ENCODE results near the gene TMEM72.

TMEM72 gene

DNA sequence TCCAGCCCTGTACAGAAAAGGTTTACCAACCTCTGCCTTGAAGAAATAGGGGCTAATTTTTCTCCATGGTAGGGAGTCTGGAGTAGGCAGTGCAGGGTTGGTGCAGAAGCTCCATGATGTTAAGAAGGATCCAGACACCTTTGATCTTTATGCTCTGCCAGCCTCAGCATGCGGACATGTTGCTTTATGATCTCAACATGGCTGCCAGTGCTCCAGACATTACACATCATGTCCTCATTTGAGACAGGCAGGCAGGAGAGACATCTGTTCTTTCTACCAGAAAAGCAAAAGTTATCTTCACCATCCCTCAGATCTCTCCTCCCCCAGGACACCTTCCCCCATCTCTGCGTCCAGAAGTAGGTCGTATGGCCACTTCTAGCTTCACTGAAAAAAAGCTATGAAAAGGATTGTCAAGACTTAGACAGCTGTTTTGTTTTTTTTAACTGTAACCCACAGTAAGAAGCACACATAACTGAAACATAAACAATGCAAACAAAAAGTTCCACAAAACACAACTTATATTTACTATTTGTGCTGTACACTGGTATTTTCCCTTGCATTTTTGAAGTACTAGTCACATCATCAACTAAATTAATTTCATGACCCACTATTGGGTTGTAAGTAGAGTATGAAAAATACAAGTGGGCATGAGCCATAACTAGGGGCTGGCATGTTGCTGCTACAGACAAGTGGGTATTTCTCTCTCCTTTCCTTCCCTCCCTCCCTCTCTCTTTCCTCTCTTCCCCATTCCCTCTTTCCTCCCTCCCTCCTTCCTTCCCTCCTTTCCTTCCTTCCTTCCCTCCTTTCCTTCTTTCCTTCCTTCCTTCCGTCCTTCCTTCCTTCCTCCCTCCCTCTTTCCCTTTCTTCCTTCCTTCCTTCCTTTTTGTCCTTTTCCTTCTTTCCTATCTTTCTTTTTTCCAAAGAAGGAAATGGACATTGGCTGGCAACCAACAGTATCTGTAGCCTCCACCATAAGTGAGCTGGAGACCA is 45.9 kb downstream of the TMEM72 start:
- DNase-seq = no peak

DNA sequence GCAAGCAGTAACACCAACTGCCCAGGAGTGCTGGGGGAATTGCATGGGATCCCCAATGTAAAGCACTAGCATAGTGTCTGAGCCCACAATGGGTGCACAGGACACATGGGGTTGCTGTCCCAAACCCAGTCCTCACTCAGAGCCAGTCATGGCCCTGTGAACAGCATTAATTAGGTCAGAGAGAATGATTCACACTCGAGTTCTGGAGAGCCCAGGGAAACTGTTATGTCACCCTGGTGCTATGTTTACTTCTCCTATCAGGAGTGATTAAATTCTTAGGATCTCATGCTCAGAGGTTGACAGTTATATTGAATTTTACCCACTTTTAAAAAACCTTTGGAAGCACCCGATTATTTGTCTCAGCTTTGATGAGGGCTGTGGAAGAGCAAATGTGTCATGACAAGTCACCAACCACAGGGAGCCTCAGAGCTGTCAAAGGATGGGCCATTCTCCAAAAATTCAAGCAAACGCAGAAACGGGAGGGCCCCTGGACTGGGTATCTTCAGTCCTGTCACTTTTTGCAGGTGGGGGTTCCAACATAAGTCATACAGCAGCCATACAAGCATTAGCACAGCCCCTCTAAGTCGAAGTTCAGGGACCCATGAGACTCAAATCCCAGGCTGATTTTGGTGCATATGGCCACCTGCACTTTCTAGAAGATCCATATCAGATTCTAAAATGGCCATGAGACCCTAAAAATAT is 47.2 kb downstream of the TMEM72 start:
- no peak for DNase-seq

DNA sequence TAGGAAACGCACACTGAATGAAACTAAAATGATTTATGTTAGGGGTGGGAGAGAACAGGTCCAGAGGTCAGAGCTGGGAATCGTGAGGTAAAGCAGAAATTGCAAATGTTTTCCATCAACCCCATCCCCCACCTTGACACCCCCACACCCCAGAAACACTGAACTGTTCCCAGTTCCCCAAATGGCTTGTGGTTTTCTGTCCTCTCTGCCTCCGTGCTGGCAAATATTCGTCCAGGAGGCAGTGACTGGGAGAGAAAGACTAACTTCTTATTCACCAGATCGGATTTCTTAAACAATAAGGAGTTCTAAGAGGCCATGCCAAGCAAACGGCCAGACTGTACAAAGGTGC is 47.7 kb downstream of the TMEM72 start:
- DNase-seq = no peak

DNA sequence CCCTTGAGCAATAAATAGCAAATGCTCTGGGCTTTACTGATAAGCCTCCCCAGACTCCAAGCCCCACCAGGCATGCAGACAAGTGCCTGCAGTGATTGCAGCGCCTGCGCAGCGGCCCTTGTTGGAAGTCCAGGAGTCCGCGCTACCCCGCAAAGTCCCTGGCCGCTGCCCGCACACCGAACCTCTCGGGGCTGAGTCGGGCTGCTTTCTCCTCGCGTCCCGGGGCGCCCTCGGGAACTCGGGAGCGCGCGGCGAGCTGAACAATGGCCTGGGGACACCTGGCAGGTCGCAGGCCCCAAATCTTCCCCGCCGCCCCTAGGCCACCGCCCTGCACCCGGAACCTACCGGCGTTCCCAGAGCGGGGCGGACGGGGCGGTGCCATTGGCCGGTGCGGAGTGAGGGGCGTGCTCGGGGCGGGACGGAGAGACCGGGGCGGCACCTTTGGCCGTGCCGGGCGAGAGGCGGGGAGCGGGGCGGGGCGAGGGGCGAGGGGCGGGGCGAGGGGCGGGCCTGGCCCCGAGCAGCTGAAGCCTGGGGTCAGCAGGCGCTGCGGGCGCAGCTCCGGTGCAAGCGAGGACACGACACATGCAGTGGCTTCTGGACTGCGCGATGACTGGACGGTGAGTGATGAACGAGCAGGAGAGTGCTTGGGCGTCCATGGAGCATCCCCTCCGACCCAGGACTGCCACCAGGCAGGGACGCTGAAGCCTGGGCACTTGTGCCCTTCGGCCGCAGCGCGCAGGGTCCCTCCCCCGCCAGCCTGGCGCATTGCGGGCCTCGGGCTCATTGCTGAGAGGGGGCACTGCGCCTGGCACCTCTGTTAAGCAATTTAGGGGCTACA is 48.3 kb downstream of the TMEM72 start, which contains the start of gene RASSF4:
RASSF4 (plus strand) TSS at position 556 of the 841 bp plus-strand sequence. CDS start 10,401 bp downstream, outside the sequence.
- peak; percentile 84 for DNase-seq

DNA sequence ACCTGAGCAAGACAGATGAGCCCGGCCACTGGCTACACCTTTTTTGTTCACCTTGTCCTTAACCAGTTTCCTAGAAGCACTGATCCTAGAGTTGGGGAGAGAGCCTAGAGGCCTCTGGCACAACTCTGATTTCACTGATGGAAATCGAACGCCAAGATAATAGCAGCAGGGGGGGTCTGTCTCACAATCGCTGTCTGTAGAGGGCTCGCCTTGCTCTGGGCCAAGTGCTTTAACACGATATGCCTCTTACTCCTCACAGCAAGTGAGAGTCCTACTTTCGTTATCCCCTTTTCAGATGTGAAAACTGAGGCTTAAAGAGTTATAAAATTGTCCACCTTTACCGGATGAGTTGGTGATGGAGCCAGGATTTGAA is 48.9 kb downstream of the TMEM72 start:
- no peak for DNase-seq

DNA sequence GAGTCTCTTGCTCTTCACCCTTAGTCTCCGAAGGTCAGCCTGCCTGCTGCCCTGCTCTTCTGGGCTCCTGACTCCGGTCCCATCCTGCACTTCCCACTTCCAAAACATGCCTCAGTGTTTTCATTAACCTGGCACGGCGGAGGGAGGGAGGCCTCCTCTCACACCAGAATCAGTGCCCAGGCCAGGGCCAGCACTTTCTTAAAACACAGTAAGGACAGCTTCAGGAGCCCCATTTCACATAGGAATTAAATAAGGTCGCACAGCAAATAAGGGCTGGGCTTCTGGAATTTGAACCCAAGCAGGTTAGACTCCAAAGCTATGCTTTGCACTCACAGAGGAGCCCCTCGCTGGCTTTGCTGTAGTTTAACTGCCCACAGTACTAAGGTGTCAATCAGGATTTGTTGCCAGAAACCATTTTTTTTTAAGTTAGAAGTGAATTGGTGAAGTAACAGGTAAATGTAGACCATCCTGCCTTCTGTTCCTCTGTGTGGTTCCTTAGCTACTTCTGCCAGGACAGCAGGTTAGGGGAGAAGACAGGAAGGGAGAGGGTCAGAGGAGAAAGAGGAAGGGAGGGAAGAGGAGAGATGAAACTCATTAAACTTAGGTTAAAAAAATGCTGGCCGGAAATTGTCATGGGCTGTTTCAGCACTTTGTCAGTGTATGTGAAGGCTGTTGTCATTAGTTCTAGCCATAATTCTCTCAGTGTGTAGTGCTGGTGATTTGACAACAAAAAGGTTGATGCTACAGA is 49.5 kb downstream of the TMEM72 start:
- no peak for DNase-seq

DNA sequence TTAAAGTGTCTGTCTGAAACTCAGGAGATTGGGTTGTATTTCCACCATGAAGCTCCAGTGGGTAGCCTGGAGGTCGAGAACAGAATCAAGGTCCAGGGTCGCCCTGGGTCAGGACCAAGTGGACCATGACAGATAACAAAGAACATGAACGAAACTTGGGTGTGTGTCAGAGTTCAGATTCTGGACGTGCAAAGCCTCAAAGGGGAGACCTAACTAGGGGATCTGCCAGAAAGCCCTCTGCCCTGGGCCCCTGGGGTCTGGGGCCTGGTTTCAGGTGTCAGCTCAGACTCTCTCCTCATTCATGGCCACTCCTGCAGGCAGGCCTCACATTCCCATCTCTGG is 50.1 kb downstream of the TMEM72 start:
- DNase-seq = no peak

DNA sequence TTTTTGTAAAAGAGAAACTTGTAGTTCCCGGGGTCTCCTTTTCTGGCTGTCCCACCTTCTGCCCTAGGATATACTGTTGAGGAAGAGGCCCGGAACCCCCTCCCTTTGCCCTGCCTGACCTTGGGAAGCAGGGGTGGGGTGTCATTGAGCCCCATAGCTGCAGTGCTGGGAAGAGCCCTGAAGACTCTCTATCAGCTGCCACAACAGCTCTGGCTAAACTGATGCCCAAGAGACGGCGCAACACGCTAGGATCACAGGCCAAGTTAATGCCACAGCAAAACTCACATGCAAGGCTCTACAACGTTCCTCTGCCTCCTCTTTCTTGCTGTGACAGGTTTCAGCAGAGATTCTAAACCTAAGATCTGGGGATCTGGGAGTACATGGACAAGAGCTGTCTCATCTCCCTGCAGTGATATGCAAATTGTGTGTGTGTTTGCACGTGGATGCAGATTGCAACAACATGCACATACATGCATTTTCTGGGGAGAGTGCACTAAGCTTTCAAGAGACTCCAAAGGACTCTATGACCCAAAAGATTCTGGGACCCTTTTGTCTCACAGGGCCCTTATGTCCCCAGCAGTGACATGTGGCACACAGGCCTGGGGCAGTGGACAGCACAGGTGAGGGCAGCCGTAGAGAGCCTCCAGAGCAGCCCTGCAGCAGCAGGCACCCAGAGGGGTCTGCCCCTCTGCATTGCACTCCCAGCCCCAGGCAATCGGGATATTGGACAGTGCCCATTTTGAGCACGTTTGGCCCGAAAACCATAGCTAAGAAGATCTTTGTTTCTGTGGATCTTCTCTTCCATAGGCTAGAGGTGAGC is 51.0 kb downstream of the TMEM72 start:
- DNase-seq = no peak

DNA sequence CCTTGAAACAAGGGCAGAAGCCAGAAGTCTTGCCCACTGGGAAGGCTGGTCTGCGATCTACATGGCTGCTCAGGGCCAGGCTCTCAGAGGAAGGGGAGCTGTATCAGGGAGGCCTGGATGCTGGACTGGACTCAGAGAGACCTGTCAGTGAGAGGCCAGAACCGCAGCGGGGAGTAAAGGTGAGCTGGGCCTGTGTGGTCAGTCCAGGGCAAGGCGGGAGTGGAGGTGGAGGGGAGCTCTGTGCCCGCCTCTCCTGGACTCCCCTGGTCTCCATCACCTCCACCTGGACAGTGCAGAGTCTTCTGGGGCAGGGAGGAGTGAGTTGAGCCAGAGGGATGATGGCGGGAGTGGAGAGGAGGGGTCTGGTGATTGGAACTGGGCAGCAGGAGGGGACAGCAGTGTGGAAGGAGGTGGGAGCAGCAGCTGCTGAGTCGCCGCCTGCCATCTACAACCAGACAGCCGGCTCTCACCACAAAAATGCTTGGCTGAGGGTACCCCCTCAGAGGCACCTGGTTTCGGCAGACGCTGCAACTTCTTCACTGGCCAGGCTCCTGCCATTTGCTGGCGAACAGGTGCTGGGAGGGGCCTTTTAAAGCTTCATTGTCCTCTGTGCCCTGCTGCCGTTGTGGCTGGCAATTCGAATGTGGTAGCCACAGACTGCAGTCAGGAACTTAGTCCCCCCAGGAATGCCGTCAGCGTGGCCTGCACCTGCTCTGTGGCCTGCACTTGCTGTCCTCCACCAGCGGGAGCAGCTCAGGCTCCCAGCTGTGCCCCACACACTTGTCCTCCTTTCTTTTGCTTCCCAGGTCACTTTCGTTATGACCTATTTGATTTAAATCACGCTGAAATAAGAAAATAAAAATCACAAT is 52.0 kb downstream of the TMEM72 start:
- no peak for DNase-seq

DNA sequence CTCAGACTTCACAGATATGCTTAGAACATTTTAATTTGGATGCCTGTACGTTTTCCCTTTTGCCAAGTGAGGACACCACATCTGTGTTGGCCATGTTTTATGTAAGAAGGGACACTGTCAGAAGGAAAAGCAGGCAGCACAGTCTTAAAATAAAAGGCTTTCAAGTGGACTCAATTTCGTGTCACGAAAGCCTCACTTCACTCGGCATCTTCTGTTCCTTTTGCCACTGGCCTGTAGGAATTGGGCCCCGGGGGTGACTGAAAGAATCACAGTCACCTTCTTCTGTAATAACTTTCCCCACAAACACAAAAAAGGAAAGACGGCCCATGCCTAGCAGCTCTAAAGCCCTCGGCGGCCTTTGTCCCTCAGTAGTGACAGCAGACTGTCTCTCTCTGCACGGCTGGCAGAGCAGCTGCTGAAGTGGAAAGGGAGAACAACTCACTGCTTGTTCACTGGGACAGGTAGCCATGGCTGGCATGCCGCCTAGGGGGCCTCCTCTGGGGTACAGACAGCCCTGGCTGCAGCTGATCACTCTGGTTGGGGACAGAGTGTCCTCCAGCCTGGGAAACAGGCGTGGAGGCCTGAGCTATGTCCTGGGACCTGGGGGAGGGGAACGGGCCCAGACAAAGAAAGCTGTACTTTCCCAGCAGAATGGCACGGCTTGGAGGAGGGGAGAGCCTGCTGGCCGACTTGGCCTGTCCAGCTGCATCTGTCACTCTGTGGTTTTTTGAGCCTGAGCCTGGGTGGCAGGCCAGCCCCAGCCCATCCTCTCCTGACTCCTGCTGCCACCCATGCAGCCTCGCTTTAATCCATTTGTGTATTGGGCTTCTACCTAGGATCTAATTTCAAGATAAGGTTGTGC is 52.9 kb downstream of the TMEM72 start:
- no peak for DNase-seq

DNA sequence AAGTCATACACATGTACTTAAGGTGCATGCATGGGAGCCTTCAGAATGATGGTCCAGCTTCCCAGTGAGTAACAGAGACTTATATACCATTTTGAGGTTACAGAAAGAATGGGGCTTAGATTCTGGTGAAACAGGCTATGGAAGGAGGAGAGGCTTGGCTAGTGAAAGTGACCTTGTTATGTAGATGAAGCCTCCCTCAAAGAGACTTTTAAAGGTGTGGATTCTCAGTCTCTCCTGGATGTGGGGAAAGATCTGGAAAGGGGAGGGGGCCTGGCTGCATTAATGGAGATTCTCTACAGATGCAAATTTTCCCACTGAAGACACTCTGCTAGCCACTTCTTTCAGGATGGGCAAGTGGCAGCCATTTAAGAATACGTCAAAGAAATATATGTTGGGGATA is 54.0 kb downstream of the TMEM72 start:
- DNase-seq = no peak

DNA sequence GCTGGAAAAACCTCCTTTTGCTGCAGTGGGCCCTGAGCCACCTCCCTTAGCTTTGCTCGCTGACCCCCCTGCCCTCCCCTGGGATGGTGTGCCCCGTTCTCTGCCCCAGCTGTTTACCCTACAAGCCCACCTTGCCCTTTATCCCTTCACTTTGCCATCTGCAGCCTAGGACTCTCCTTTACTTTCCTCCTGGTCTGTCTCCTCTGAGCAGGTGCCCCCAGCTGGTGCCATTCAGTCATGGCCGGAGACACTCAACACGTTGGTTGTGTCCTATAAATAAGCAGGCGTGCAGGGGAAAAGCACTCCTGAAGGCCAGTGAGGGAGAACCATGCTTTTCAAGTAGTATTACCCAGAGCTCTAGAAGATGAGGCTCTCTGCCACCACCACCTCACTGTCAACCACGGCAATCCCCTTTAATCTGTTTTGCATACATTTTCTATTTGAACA is 54.5 kb downstream of the TMEM72 start:
- no peak for DNase-seq

DNA sequence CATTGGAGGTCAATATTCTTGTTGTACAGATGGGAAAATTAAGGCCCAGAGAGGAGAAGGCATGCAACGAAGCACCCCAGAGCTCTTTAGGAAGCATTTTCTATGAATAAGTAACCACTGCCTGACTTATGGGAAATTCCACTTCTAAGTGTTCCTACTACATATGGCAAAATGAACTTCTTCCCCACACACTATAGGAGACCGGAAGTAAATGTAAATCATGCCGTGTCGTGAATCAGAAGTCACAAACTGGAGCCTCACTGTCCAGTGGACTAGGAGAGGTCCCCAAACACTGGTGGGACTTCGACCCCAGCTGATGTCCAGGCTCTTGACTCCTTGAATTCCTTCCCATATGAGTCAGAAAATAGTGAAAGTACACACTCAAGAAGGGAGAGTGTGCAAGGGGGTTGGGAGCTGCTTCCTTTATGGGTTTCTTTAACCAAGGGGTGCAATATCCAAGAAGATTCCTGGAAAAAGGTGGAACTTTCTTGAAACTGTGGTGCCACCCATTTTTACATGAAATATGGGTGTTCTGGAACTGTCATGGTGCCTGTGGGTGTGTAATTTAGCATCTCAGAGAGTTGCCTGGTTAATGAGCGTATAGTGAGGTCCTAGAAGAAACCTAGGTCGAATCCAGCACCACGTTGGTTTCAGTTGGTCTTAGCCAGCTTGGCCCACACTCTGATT is 55.1 kb downstream of the TMEM72 start:
- no peak for DNase-seq

DNA sequence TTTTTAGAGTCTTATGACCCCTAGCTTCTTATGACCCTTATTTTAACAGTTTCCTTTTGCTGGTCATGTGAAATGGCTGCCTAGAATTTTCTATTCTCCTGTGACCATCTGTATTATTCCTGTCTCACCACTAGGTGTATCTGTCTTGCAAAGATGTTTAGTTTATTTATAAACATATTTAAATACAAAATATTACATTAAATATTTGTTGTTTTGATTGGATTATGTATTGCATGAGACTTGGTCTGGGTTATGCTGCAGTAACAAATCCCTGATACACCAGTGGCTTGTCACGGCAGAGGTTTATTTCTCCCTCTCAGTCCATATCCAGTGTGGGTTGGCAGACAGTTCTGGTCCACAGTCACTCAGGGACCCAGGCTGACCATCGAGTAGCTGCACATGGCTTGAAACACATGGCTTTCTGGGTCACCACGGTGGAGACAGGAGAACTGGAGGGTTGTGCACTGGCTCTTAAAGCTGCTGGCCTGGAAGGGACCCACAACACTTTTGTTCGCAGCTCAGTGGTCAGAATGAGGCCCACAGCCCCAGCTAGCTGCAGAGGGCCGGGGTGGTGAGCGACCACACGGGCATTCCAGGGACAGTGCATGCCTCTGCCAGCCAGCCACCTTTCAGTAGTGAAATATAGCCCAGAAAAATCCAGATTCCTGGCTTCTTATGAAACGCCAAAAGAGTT is 55.8 kb downstream of the TMEM72 start:
- DNase-seq = no peak

DNA sequence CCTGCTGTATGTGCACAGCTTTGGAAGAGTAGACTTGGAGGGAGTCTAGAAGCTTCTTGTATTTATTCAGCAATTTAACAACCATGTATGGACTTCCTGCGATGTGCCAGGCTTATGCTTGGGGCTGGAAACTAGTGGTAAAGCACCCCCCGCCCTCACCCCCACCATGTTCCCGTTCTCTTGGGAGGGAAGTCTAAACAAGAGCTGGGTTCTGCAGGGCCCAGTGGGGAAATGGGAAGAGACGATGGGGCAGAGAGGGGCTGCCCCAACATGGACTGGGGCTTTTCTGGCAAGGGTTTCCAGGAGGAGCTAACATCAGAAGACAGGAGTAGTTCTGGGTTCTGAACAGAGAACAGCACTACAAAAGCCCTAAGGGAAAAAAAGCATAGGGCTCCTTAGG is 56.5 kb downstream of the TMEM72 start:
- DNase-seq = no peak

DNA sequence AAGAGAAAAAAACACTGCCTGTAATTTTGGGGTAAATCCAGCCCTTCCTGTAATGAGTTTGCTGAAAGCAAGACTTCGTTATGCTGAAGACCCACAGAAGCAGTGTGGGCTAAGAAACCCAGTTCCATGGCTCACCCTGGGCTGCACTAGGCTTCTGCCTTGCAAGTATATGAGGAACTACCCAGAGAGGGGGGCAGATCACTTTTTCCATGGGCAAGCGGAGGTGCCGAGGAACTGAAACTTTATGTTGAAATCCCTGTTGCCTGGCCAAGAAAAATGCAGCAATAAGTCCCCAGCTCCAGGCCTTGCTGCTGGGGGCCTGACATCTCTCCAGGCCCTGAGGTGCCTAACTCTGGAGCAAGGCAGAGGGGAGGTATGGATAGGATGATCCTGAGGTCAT is 57.0 kb downstream of the TMEM72 start:
- no peak for DNase-seq

DNA sequence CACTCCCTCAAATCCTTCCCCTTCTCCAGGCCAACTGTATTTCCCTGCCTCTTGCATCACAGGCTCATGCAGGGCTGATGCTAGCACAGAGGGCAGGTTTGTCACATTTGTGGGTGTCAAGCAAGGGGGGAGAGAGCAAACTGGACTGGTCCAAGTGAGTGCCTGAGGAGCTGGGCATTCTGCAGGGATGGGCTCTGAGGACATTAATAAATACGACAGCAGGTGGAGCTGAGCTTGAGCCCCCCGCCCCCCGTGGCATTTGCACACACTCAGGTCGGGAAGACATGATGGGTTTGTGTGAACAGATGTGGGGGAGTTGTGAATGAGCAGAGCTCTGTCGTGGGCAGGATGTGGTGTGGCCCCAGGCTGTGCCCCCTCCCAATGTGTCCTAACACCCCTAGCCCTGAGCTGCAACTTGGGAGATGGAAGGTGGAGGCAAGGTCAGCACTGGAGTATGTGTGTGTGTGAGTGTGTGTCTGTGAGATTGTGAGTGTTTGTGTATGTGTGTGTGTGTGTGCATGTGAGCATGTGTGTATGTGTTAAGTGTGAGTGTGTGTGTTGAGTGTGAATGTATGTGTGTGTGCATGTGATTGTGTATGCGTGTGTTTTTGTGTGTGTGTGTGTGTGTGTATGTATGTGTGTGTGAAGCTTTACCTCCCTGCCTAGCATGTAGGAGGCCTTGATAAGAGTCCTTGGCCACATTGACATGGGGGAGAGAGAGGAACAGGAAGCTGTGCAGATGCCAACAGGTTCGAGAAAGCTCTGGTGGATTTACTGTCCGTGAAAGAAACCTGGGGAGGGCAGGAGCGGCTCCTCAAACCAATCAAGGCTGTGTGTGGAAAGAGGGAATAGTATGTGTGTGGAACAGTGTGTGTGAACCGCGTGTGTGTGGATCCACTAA is 57.6 kb downstream of the TMEM72 start:
- no peak for DNase-seq

All from activated CD4-positive, alpha-beta T cell treated with anti-CD3 and anti-CD28 coated beads for 1 hour (primary cell).